Measurements from ENCODE around the gene FBXL7.

The FBXL7 gene

GRCh38 chr5:15946026-15946425 lies 446.0 kb downstream of the FBXL7 start:
- TF ChIP-seq, protein P1, sequence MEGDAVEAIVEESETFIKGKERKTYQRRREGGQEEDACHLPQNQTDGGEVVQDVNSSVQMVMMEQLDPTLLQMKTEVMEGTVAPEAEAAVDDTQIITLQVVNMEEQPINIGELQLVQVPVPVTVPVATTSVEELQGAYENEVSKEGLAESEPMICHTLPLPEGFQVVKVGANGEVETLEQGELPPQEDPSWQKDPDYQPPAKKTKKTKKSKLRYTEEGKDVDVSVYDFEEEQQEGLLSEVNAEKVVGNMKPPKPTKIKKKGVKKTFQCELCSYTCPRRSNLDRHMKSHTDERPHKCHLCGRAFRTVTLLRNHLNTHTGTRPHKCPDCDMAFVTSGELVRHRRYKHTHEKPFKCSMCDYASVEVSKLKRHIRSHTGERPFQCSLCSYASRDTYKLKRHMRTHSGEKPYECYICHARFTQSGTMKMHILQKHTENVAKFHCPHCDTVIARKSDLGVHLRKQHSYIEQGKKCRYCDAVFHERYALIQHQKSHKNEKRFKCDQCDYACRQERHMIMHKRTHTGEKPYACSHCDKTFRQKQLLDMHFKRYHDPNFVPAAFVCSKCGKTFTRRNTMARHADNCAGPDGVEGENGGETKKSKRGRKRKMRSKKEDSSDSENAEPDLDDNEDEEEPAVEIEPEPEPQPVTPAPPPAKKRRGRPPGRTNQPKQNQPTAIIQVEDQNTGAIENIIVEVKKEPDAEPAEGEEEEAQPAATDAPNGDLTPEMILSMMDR (conservative IDR thresholded peaks at IDR 0.05), result no peak
- no peak for TF ChIP-seq ZFX (IDR thresholded peaks at IDR 0.05)
- no peak overlapping the region for H3K27ac ChIP-seq

- TF ChIP-seq, protein P1 (conservative IDR thresholded peaks at IDR 0.05), result peak; percentile 15; the same call in 1 of the 2 replicates
- no peak for TF ChIP-seq ZFX (IDR thresholded peaks at IDR 0.05)
- H3K27ac ChIP-seq, result no peak overlapping the region
Observed at GRCh38 chr5:15948190-15948589, 448.2 kb downstream of the FBXL7 start.

DNA sequence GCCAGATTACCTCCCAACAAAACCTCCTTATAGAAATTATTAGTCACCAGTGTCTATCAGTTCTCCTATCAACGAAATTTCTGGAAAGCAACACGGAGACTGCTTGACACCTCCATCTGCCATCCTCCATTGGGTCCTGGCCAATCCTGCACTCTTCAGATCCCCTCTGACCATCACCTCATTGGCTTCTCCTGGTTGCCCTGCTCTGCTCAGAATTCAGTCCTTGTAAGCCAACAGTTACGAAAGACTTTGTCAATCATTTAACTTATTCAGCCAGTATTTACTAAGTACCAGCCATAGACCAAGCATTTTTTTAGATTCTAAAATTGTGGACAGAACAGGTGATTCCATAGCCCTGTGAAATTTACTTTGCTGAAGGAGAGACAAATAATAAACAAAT lies 451.1 kb downstream of the FBXL7 start:
- TF ChIP-seq, protein P1 (conservative IDR thresholded peaks at IDR 0.05), result no peak
- no peak for TF ChIP-seq ZFX (IDR thresholded peaks at IDR 0.05)
- no peak overlapping the region for H3K27ac ChIP-seq

GRCh38 chr5:15951550-15951949 lies 451.6 kb downstream of the FBXL7 start:
- no peak overlapping the region for H3K27ac ChIP-seq
- no peak for TF ChIP-seq ZFX (IDR thresholded peaks at IDR 0.05)
- TF ChIP-seq, protein P1 (conservative IDR thresholded peaks at IDR 0.05), result no peak

DNA sequence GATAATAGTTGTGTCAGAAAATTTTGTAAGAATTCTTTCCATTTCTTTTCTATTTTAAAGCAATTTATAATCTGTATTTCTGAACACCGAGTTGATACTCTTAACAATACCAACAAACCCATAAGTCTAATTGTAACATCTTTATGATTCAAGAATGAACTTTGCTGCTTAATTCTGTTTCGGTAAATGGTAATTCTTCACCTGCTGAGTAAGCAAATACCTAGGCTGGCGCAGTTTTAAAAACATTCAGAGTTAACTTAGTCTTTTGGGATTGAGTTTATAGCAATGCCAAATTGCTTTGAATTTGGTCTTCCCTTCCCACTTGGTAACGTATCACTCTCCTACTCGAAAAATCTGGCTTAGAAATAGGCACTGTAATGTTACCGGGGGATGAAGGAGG lies 456.6 kb downstream of the FBXL7 start:
- no peak overlapping the region for H3K27ac ChIP-seq
- no peak for TF ChIP-seq ZFX (IDR thresholded peaks at IDR 0.05)
- TF ChIP-seq, protein P1 (conservative IDR thresholded peaks at IDR 0.05), result no peak

DNA sequence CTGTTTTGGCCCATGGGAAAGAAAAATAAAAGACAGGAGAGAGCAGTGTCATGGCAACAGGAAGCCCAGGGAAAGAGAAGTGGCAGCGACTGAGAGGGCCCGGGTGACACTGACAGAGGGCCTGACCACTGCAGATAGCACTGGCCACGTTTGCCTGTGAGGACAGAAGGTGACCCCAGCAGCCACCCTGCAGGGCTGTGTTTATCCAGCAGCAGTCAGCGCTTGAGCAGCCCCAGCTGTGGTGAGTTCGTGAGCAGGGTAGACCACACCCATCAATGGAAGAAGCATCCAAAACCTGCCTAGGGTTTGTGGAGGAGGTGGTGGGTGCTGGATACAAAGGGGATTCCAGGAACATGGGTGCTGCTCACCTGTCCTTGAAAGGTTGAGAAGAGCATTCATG lies 457.1 kb downstream of the FBXL7 start:
- TF ChIP-seq, protein P1 (conservative IDR thresholded peaks at IDR 0.05), result no peak
- TF ChIP-seq ZFX (IDR thresholded peaks at IDR 0.05), result no peak
- no peak overlapping the region for H3K27ac ChIP-seq

DNA sequence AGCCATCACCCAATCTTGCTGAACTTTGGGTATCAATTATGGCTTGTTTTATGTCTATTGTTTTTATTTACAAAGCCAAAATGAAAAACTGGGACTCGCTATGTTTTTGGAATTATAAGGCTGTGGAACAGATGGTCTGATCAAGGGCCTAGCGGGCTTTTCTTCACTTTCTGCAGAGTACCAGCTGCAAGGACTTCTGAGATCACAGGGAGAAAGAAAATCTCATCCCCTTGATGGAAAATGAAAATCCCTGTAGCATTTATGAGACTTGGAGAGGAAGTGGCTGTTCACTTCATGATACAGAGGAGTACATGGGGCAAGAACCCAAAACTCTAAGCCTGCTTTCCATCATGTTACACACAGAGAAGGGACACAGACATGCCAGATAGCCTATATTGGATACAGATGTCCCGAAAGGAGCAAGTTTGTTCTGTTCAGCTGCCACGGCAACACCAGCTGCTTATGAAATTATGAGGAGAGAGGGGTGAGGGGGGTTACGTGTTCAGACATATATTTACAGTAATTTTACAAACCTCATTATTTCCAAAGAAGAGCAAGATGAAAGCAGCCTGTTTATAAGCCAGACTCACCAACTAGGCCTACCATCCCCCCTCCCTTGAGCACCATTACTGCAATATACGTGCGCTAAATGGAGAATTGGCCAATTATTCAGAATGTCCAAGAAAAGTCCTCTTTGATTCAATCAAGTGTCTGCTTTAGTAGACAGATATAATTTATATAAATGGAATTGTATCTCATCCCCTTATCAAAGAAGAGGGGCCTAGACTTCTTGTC lies 459.6 kb downstream of the FBXL7 start:
- TF ChIP-seq, protein P1 (conservative IDR thresholded peaks at IDR 0.05), result no peak
- TF ChIP-seq ZFX (IDR thresholded peaks at IDR 0.05), result no peak
- no peak overlapping the region for H3K27ac ChIP-seq

Data from C4-2B (cell line).